HL-60 (cell line): Measurements from ENCODE around the gene TMED10.

ENCODE experiments used
- DNase-seq, 2 experiments: peaks; one replicate each; pipeline ENCODE4 v3.0.0-alpha.2; 2010 to 2020; ENCODE audit warnings: low read depth in 1 of 2, low spot score in 1 of 2
- H3K27ac ChIP-seq: fragments of 250-450 bp; sonication (Bioruptor Pico); replicated peaks from 2 replicates; pipeline ENCODE4 v1.5.1; 2020; ENCODE audit warnings: mild to moderate bottlenecking, moderate library complexity
- H3K27me3 ChIP-seq: fragments of 250-450 bp; sonication (Bioruptor Pico); 2 replicates; pipeline ENCODE4 v1.5.1; 2021; ENCODE audit warnings: mild to moderate bottlenecking, moderate library complexity; ENCODE audit not compliant: insufficient read depth, poor library complexity, severe bottlenecking
- H3K4me3 ChIP-seq: replicated peaks from 2 replicates; pipeline ENCODE4 v1.5.1; 2011; ENCODE audit warnings: mild to moderate bottlenecking, control low read depth, low read length; ENCODE audit not compliant: insufficient read depth
- CTCF ChIP-seq: IDR thresholded peaks from one replicate; pipeline ENCODE4 v1.5.1; 2011; ENCODE audit warnings: low read length, control low read depth, inconsistent platforms; ENCODE audit not compliant: insufficient read depth
- GABPA ChIP-seq: IDR thresholded peaks from 2 replicates; pipeline ENCODE4 v1.6.1; 2012; ENCODE audit warnings: low read depth
- POLR2AphosphoS5 ChIP-seq: IDR thresholded peaks from 2 replicates; pipeline ENCODE4 v1.6.1; 2012; ENCODE audit warnings: low read depth
- REST ChIP-seq: IDR thresholded peaks from 2 replicates; pipeline ENCODE4 v1.6.1; 2012; ENCODE audit warnings: low read depth; ENCODE audit not compliant: insufficient replicate concordance
- SPI1 ChIP-seq: IDR thresholded peaks from 2 replicates; pipeline ENCODE4 v1.6.1; 2012; ENCODE audit warnings: low read depth, mild to moderate bottlenecking, borderline replicate concordance

TMED10 gene

GRCh38 chr14:75188086-75188485 lies 11.7 kb upstream of the TMED10 start:
- peak overlapping the region; percentile 76 for H3K27ac ChIP-seq
- DNase-seq, result no peak
- no peak overlapping the region for H3K4me3 ChIP-seq
- H3K27me3 ChIP-seq, result no peaks in the 10 kb centered on the region
- TF ChIP-seq CTCF, result no peak
- no peak for TF ChIP-seq POLR2AphosphoS5
- no peak for TF ChIP-seq GABPA
- no peak for TF ChIP-seq SPI1
- no peak for TF ChIP-seq REST

- Histone ChIP-seq H3K27me3 (no peaks in the 10 kb centered on the region), H3K4me3 (no peak overlapping the region), H3K27ac (no peak overlapping the region)
- no peak for DNase-seq
- TF ChIP-seq POLR2AphosphoS5 (no peak), GABPA (no peak), REST (no peak), CTCF (no peak), SPI1 (no peak)
Measured at GRCh38 chr14:75186953-75187352, 10.5 kb upstream of the TMED10 start.

- H3K27me3 ChIP-seq, result no peaks in the 10 kb centered on the region
Measured at GRCh38 chr14:75185251-75186040, 9.0 kb upstream of the TMED10 start.

More at GRCh38 chr14:75185251-75186040, 9.0 kb upstream of the TMED10 start:
- no peak for DNase-seq
- no peak overlapping the region for H3K4me3 ChIP-seq
- H3K27ac ChIP-seq, result no peak overlapping the region
- TF ChIP-seq GABPA (no peak), CTCF (no peak), SPI1 (no peak), POLR2AphosphoS5 (no peak), REST (no peak)
